Omental fat pad (tissue), 4 donors: ENCODE data around the gene VWF. TPM values are rescaled to one million over a fixed set of nuclear protein-coding genes. Genes with fewer than 3 reads are reported as not detected.
"Not testable (repeated sequence)": the region's sequence is repeated elsewhere in the genome, so short reads cannot be mapped to it uniquely, and the experiment has no call there.

ENCODE experiments used
- ATAC-seq: fragments of 150-250 bp; one replicate; pipeline ENCODE4 v1.9.1; 2016; ENCODE audit warnings: mild to moderate bottlenecking, moderate library complexity; ENCODE audit not compliant: low FRiP score
- DNase-seq: peaks from one replicate; pipeline ENCODE4 v3.0.0-alpha.2; 2019; ENCODE audit warnings: low spot score
- total RNA-seq, 4 donors: library from RNA; depleted of rRNA; stranded (reverse); fragments of >200 nt; gene quantifications; one replicate each; pipeline ENCODE4 v1.1.0, GENCODE V29; 2016
- TF ChIP-seq, protein P1 (sequence below), 3 donors: fragments of 450-650 bp; IDR thresholded peaks; one replicate each; pipeline ENCODE4 v1.5.1; 2016 to 2017; ENCODE audit warnings: antibody characterized with exemption in 3 of 3, mild to moderate bottlenecking in 3 of 3, moderate library complexity in 2 of 3

Gene VWF
- total RNA-seq, 4 donors from 2014 or later, result 78.4 to 1,203 (median 422) TPM

DNA sequence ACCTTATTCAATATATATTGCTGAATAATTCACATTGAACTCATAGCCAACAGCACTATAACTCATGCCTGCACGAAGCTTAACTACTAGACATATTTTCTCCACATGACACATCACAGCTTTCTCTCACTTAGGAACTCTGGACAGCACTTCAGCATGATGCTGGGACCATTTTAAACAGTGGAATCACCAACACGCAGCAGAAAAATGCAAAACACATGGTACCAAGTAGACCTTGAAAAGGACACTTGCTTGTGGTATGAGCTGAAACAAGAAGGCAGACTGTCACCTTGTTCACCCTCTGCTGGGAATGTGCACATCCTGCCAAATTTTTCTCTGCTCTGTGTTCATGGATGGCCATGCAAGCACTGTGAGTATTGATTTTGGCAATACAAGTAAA, 40.9 kb upstream of the VWF start:
- ATAC-seq, result no peak
- no peak for DNase-seq
- TF ChIP-seq, protein P1, sequence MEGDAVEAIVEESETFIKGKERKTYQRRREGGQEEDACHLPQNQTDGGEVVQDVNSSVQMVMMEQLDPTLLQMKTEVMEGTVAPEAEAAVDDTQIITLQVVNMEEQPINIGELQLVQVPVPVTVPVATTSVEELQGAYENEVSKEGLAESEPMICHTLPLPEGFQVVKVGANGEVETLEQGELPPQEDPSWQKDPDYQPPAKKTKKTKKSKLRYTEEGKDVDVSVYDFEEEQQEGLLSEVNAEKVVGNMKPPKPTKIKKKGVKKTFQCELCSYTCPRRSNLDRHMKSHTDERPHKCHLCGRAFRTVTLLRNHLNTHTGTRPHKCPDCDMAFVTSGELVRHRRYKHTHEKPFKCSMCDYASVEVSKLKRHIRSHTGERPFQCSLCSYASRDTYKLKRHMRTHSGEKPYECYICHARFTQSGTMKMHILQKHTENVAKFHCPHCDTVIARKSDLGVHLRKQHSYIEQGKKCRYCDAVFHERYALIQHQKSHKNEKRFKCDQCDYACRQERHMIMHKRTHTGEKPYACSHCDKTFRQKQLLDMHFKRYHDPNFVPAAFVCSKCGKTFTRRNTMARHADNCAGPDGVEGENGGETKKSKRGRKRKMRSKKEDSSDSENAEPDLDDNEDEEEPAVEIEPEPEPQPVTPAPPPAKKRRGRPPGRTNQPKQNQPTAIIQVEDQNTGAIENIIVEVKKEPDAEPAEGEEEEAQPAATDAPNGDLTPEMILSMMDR (IDR thresholded peaks at IDR 0.05), result no peak

DNA sequence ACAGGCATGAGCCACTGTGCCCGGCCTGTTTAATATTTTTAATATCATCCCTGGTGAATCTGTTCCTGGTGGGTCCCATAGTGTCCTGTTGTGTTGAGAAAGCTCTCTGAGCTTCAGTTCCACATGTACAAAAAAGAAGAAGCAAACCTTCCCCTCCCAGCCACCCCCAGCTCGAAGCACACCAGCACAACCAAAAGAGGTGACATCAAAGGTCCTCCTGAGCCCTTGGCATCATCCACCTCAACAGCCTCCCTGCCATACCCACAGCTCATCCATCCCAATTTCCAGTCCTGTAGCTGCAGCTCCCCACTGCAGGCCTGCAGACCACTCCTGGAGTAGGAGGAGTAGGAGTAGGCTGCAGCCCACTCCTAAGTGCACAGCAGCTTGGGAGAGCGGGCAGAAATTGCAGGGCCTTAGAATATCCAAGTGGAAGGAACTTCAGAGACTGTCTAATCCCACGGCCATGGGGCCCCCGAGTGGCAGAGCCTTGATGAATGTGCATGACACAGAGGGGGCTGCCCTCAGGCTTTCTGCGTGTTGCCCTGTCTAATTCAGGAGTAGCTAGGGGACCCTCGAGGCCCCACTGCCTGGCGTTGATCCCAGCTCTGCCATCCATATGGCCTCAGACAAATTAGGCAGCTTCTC, 39.1 kb upstream of the VWF start:
- no peak for ATAC-seq

DNA sequence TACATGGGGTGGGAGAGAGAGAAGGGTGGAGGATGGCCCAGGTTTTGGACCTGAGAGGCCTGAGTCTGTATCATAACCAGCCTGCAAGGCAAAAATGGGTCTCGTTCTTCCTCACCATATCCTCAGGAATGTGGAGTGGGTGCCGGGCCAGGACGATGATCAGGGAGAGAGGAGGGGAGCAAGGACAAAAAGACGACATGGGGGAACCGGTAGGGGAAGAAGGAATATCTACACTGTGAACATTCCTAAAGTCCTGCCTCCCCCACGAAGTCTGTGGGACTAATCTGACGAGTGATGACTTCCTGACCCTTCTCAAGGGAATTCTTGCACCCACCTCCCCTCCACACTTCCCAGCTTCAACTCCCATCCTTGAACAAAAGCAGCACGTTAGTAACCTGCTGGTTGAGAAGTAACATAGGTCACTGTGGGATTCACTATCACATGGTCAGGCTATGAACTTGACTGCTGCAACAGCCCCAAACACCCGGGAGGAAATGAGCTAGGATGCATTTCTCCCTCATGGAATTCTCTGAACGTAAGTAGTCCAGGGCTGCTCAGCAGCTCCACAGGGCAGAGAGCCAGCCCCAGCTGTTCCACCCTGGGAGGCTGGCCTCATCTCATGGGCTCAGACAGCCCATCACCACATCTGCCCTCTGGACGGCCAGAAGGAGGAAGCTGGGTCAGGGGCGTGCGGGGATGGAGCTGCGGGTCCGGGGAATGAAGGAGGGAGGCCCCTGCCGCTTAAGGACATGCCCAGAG, 36.8 kb upstream of the VWF start:
- ATAC-seq (peak; percentile 38), DNase-seq (no peak)
- TF ChIP-seq, protein P1 (IDR thresholded peaks at IDR 0.05), result no peak

More for the DNA sequence above, 39.1 kb upstream of the VWF start:
- TF ChIP-seq, protein P1 (IDR thresholded peaks at IDR 0.05), result no peak
- DNase-seq, result no peak

DNA sequence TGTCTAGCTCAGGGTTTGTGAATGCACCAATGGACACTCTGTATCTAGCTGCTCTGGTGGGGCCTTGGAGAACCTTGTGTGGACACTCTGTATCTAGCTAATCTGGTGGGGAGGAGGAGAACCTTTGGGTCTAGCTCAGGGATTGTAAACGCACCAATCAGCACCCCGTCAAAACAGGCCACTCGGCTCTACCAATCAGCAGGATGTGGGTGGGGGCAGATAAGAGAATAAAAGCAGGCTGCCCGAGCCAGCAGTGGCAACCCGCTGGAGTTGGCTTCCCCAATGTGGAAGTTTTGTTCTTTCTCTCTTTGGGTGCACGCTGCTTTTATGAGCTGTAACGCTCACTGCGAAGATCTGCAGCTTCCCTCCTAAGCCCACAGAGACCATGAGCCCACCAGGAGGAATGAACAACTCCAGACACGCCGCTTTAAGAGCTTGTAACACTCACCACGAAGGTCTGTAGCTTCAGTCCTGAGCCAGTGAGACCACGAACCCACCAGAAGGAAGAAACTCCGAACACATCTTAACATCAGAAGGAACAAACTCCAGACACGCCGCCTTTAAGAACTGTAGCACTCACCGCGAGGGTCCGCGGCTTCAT, 35.7 kb upstream of the VWF start:
- not testable (repeated sequence) for DNase-seq, ATAC-seq

DNA sequence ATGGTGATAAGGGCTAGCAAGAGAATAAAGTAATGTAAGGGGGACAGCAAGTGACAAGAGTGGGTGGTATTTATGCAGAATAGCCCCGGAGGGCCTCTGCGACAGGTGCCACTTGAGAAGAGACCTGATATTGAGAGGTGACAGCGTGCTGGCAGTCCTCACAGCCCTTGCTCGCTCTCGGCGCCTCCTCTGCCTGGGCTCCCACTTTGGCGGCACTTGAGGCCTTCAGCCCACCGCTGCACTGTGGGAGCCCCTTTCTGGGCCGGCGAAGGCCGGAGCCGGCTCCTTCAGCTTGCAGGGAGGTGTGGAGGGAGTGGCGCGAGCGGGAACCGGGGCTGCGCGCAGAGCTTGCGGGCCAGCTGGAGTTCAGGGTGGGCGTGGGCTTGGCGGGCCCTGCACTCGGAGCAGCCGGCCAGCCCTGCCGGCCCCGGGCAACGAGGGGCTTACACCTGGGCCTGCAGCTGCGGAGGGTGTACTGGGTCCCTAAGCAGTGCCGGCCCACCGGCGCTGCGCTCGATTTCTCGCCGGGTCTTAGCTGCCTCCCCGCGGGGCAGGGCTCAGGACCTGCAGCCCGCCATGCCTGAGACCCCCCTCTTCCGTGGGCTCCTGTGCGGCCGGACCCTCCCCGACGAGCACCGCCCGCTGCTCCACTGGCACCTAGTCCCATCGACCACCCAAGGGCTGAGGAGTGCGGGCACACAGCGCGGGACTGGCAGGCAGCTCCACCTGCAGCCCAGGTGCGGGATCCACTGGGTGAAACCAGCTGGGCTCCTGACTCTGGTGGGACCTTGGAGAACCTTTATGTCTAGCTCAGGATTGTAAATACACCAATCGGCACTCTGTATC, 34.9 kb upstream of the VWF start:
- ATAC-seq, DNase-seq: not testable (repeated sequence)

DNA sequence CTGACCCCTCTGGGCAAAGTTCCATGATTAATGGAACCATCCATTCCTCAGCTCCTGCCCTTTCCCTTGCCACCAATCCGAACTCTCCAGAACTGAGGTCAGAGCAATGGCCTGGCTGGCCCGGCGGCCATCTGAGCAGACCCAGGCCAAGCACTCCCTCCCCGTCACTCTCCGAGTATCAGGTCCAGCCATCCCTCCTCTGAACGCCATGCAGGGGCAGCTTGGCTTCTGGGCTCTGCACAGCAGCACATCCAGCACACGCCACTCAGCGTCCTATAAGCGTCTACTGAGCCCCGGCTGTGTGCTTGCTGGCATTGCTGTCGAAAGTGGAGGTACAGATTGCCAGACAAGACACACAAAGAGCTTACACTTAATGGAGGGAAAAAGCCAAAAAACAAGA, 34.3 kb upstream of the VWF start:
- TF ChIP-seq, protein P1 (IDR thresholded peaks at IDR 0.05), result no peak
- ATAC-seq (no peak), DNase-seq (no peak)

DNA sequence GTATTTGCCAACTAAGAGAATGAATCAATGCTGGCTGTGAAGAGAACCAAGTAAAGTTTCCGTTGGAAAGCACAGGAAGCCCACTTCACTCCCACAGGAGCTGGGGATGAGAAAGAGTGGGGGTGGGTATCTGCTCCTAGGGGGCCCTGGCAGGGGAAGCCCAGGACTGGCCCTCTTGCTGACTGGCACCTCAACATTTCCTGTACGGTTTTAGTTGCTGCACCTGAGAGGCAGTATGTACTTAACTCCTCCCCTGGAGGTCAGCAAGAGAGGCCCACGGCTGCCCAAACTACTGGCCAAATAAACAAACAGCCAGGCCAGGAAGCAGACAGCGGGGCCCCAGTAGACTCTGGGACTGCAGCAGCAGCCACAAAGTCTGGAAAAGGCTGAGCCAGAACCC, 33.8 kb upstream of the VWF start:
- TF ChIP-seq, protein P1 (IDR thresholded peaks at IDR 0.05), result no peak
- ATAC-seq (no peak), DNase-seq (no peak)
